Ectodermal cell (in vitro differentiated cells): ENCODE measurements around the gene IRAK1.
A peak's percentile ranks its signal among the peaks of the same experiment; 100 is the strongest.

Experiments
- H3K27ac ChIP-seq: 2 replicates; pipeline ENCODE4 v1.7.0; 2013; ENCODE audit warnings: mild to moderate bottlenecking, low read depth, low read length; ENCODE audit not compliant: insufficient read depth, poor library complexity, severe bottlenecking
- H3K27me3 ChIP-seq: 2 replicates; pipeline ENCODE4 v1.7.0; 2013; ENCODE audit warnings: mild to moderate bottlenecking, low read length; ENCODE audit not compliant: insufficient read depth, control insufficient read depth, poor library complexity, severe bottlenecking
- H3K36me3 ChIP-seq: one replicate; pipeline ENCODE4 v1.7.0; 2013; ENCODE audit warnings: low read length; ENCODE audit not compliant: control insufficient read depth, insufficient read depth
- H3K4me1 ChIP-seq: one replicate; pipeline ENCODE4 v1.7.0; 2013; ENCODE audit warnings: low read length; ENCODE audit not compliant: control insufficient read depth, insufficient read depth
- H3K4me3 ChIP-seq: 2 replicates; pipeline ENCODE4 v1.7.0; 2013; ENCODE audit warnings: low read depth, low read length, control low read depth; ENCODE audit not compliant: insufficient read depth
- H3K9me3 ChIP-seq: 2 replicates; pipeline ENCODE4 v1.7.0; 2013; ENCODE audit warnings: mild to moderate bottlenecking, low read length, moderate library complexity; ENCODE audit not compliant: control insufficient read depth
- WGBS, 2 experiments: methylation state at CpG; one replicate each; pipeline ENCODE4 v1.1.7; 2013; ENCODE audit warnings: missing lambda C conversion rate in 2 of 2; 5-methylcytosine and 5-hydroxymethylcytosine counted together

Gene IRAK1

GRCh38 chrX:153971450-153972367, 48.0 kb downstream of the IRAK1 start, which contains the start of gene HCFC1:
HCFC1 (minus strand) TSS chrX:153971818; CDS start chrX:153970840, 978 bp downstream.
- H3K9me3 ChIP-seq, result no peaks in the 10 kb centered on the region
- H3K4me3 ChIP-seq, result peak within 1 kb of the TSS; percentile 59
- WGBS, 2 experiments, result 0% methylated on average over 96 of the region's 96 CpGs
- H3K36me3 ChIP-seq, result no peaks in the 10 kb centered on the region
- no peaks in the 10 kb centered on the region for H3K27me3 ChIP-seq
- peak within 1 kb of the TSS; percentile 99 for H3K27ac ChIP-seq
- H3K4me1 ChIP-seq, result peaks cover 19% of the 10 kb centered on the region

DNA sequence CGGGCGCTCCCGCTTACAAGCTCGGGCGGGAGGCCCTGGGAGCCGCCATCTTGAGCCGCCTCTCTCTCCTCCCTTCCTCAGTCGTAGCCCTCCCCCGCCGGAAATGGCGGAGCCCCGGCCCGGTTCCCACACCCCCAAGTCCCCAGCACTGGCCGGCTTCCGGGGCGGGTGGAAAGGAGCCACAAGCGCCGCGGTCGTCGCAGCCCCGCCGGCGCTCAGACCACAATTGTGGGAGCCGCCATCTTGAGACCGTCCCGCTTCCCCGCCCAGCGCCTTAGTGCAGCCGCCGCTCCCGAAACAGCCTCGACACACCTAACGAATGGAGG, 48.6 kb downstream of the IRAK1 start:
- WGBS, 2 experiments, result 0% methylated on average over 34 of the region's 34 CpGs
- Histone ChIP-seq H3K27me3 (no peaks in the 10 kb centered on the region), H3K4me3 (peak overlapping the region; percentile 59), H3K36me3 (no peaks in the 10 kb centered on the region), H3K27ac (peak overlapping the region; percentile 99), H3K9me3 (no peaks in the 10 kb centered on the region), H3K4me1 (peaks cover 21% of the 10 kb centered on the region)

GRCh38 chrX:153970357-153971123, 49.2 kb downstream of the IRAK1 start:
- Histone ChIP-seq H3K27me3 (no peaks in the 10 kb centered on the region), H3K4me3 (peak overlapping the region; percentile 59), H3K4me1 (peaks cover 21% of the 10 kb centered on the region), H3K27ac (peak overlapping the region; percentile 99), H3K9me3 (no peaks in the 10 kb centered on the region), H3K36me3 (no peaks in the 10 kb centered on the region)
- 0% methylated on average over 47 of the region's 49 CpGs for WGBS, 2 experiments

- H3K27ac ChIP-seq, result no peak overlapping the region
- peak overlapping the region; percentile 59 for H3K4me3 ChIP-seq
- WGBS, 2 experiments, result 1 to 2% methylated on average over 23 to 24 of the region's 26 CpGs
- no peaks in the 10 kb centered on the region for H3K27me3 ChIP-seq
- no peaks in the 10 kb centered on the region for H3K36me3 ChIP-seq
- no peaks in the 10 kb centered on the region for H3K9me3 ChIP-seq
- peaks cover 21% of the 10 kb centered on the region for H3K4me1 ChIP-seq
Observed at GRCh38 chrX:153969904-153970356, 49.8 kb downstream of the IRAK1 start.

DNA sequence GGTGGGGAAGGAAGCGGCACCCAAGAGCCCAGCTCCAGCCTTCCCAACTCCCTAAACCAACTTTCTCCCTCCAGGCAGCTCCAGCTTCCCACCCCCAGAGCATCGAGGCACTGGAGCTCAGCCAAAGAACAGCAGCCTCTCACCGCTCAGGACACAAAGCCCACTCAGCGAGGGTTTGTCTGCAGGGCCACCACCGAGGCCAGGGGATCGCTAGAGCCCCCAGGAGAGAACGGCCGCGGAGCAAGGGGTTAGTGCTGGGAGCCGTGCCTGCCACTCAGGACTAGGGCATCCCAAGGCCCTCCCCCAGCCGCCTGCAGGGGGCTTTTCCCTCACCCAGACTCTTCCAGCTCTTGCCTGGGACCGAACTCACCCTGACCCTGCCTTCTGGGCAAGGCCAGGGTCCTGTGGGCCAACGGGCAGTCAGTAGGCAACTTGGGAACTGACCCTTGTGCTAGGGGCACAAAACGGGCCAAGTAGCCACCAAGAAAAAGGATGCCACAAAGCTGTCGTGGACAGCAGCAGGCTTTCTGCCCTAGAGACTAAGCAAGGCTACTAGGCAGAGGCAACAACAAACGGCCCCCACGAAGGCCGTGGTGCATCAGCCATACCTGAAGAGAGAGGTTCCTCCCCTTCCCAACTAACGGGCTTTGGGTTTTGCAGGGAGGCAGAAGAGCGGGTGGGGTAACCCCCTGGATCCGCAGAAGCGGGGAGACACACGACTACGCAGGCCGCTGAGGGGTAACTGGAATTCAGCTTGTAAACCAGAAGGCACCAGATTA, 50.4 kb downstream of the IRAK1 start:
- Histone ChIP-seq H3K4me3 (peak overlapping the region; percentile 59), H3K36me3 (no peaks in the 10 kb centered on the region), H3K4me1 (peaks cover 21% of the 10 kb centered on the region), H3K9me3 (no peaks in the 10 kb centered on the region), H3K27ac (no peak overlapping the region), H3K27me3 (no peaks in the 10 kb centered on the region)
- WGBS, 2 experiments, result 3 to 4% methylated on average over 24 to 25 of the region's 25 CpGs

GRCh38 chrX:153968754-153969124, 51.0 kb downstream of the IRAK1 start:
- peaks cover 21% of the 10 kb centered on the region for H3K4me1 ChIP-seq
- H3K27ac ChIP-seq, result peak overlapping the region; percentile 26
- no peaks in the 10 kb centered on the region for H3K36me3 ChIP-seq
- peak overlapping the region; percentile 59 for H3K4me3 ChIP-seq
- H3K9me3 ChIP-seq, result no peaks in the 10 kb centered on the region
- no peaks in the 10 kb centered on the region for H3K27me3 ChIP-seq
- WGBS, 2 experiments, result 13 to 14% methylated on average over 8 to 12 of the region's 12 CpGs

- 15 to 16% methylated on average over 9 of the region's 9 CpGs for WGBS, 2 experiments
- no peaks in the 10 kb centered on the region for H3K27me3 ChIP-seq
- H3K36me3 ChIP-seq, result peaks cover under 1% of the 10 kb centered on the region
- H3K4me3 ChIP-seq, result peak overlapping the region; percentile 59
- peak overlapping the region; percentile 26 for H3K27ac ChIP-seq
- peaks cover 21% of the 10 kb centered on the region for H3K4me1 ChIP-seq
- H3K9me3 ChIP-seq, result no peaks in the 10 kb centered on the region
Observed at GRCh38 chrX:153968255-153968654, 51.4 kb downstream of the IRAK1 start.

GRCh38 chrX:153967536-153968224, 52.0 kb downstream of the IRAK1 start:
- 78 to 81% methylated on average over 16 of the region's 16 CpGs for WGBS, 2 experiments

GRCh38 chrX:153966841-153967535, 52.7 kb downstream of the IRAK1 start:
- Histone ChIP-seq H3K4me1 (peaks cover 21% of the 10 kb centered on the region), H3K9me3 (no peaks in the 10 kb centered on the region), H3K36me3 (peaks cover 8% of the 10 kb centered on the region), H3K27me3 (no peaks in the 10 kb centered on the region), H3K27ac (no peak overlapping the region), H3K4me3 (no peak overlapping the region)
- WGBS, 2 experiments, result 82 to 85% methylated on average over 14 of the region's 14 CpGs

More at GRCh38 chrX:153967536-153968224, 52.0 kb downstream of the IRAK1 start:
- H3K36me3 ChIP-seq, result peaks cover 4% of the 10 kb centered on the region
- no peak overlapping the region for H3K27ac ChIP-seq
- H3K4me3 ChIP-seq, result peak overlapping the region; percentile 59
- H3K27me3 ChIP-seq, result no peaks in the 10 kb centered on the region
- H3K4me1 ChIP-seq, result peaks cover 21% of the 10 kb centered on the region
- no peaks in the 10 kb centered on the region for H3K9me3 ChIP-seq
